ENCODE measurements around the gene EXOC3. TPM values are rescaled to one million over a fixed set of nuclear protein-coding genes. Genes with fewer than 3 reads are reported as not detected.

The EXOC3 gene
- total and polyA plus RNA-seq, 12 donors, result 29.0 to 44.7 (median 40.0) TPM

- peaks cover 0 to 9% (median 0%) of the 10 kb centered on the region in 9 donors for H3K4me1 ChIP-seq
- H3K36me3 ChIP-seq, result no peaks in the 10 kb centered on the region
- TF ChIP-seq CTCF (IDR thresholded peaks at IDR 0.05), result no peak
- intact Hi-C loops (cut with DNase I), result no loop called here
- no peak overlapping the region for H3K27ac ChIP-seq
- DNase-seq (no peak), ATAC-seq (no peak)
- H3K4me3 ChIP-seq, result no peak overlapping the region
- no peaks in the 10 kb centered on the region for H3K9me3 ChIP-seq
- 79 to 89% methylated on average over 13 to 24 of the region's 24 CpGs for WGBS, 2 donors
- peaks cover 11 to 89% (median 85%) of the 10 kb centered on the region in 7 donors for H3K27me3 ChIP-seq
These were observed 39.0 kb downstream of the EXOC3 start for GRCh38 chr5:482021-482420.

GRCh38 chr5:482506-482905 lies 39.5 kb downstream of the EXOC3 start:
- TF ChIP-seq CTCF (IDR thresholded peaks at IDR 0.05), result no peak
- intact Hi-C loops (cut with DNase I), result no loop called here
- H3K27ac ChIP-seq, result no peak overlapping the region
- ATAC-seq (no peak), DNase-seq (no peak)
- no peaks in the 10 kb centered on the region for H3K9me3 ChIP-seq
- H3K4me1 ChIP-seq, result peaks cover 0 to 9% (median 0%) of the 10 kb centered on the region in 9 donors
- no peak overlapping the region for H3K4me3 ChIP-seq
- 95% methylated on average over 27 of the region's 27 CpGs for WGBS, 2 donors
- no peaks in the 10 kb centered on the region for H3K36me3 ChIP-seq
- H3K27me3 ChIP-seq, result peaks cover 6 to 85% (median 80%) of the 10 kb centered on the region in 7 donors

GRCh38 chr5:483011-483410 lies 40.0 kb downstream of the EXOC3 start:
- 93 to 95% methylated on average over 26 of the region's 26 CpGs for WGBS, 2 donors
- no peaks in the 10 kb centered on the region for H3K36me3 ChIP-seq
- H3K4me3 ChIP-seq, result no peak overlapping the region
- intact Hi-C loops (cut with DNase I), result no loop called here
- no peak for ATAC-seq
- H3K27me3 ChIP-seq, result peaks cover 1 to 82% (median 75%) of the 10 kb centered on the region in 7 donors
- peaks cover 0 to 9% (median 0%) of the 10 kb centered on the region in 9 donors for H3K4me1 ChIP-seq
- no peaks in the 10 kb centered on the region for H3K9me3 ChIP-seq
- no peak for DNase-seq
- TF ChIP-seq CTCF (IDR thresholded peaks at IDR 0.05), result no peak
- H3K27ac ChIP-seq, result no peak overlapping the region

GRCh38 chr5:483434-484140 lies 40.6 kb downstream of the EXOC3 start:
- H3K27ac ChIP-seq, result no peak overlapping the region
- 81% methylated on average over 34 of the region's 34 CpGs for WGBS, 2 donors
- peaks cover 0 to 82% (median 69%) of the 10 kb centered on the region in 7 donors for H3K27me3 ChIP-seq
- H3K9me3 ChIP-seq, result no peaks in the 10 kb centered on the region
- H3K4me1 ChIP-seq, result peaks cover 0 to 9% (median 0%) of the 10 kb centered on the region in 9 donors
- TF ChIP-seq CTCF (IDR thresholded peaks at IDR 0.05), result no peak
- no peaks in the 10 kb centered on the region for H3K36me3 ChIP-seq
- intact Hi-C loops (cut with DNase I), result no loop called here
- H3K4me3 ChIP-seq, result no peak overlapping the region
- ATAC-seq (no peak), DNase-seq (no peak)

Data from heart right ventricle (tissue), 16 donors.